GM19395 (cell line): ENCODE results near the gene NFIC.

Experiments
- ATAC-seq: cut with Tn5 transposase; IDR thresholded peaks from one replicate; pipeline ENCODE4 v1.9.1; 2021; ENCODE audit warnings: mild to moderate bottlenecking, moderate library complexity; ENCODE audit not compliant: unreplicated experiment

NFIC gene

GRCh38 chr19:3464587-3465235, 98.3 kb downstream of the NFIC start:
- ATAC-seq = no peak

GRCh38 chr19:3465552-3465951, 99.2 kb downstream of the NFIC start:
- no peak for ATAC-seq

GRCh38 chr19:3466635-3467034, 100.3 kb downstream of the NFIC start:
- no peak for ATAC-seq

GRCh38 chr19:3467437-3468198, 101.2 kb downstream of the NFIC start:
- no peak for ATAC-seq

GRCh38 chr19:3468211-3468610, 101.8 kb downstream of the NFIC start:
- ATAC-seq = no peak

- ATAC-seq = no peak
Observed at GRCh38 chr19:3469638-3470499, 103.5 kb downstream of the NFIC start.

GRCh38 chr19:3470500-3471128, 104.2 kb downstream of the NFIC start:
- ATAC-seq = no peak

- ATAC-seq = no peak
Observed at GRCh38 chr19:3471954-3472655, 105.7 kb downstream of the NFIC start.

- ATAC-seq = no peak
Observed at GRCh38 chr19:3474010-3474409, 107.6 kb downstream of the NFIC start.

GRCh38 chr19:3474614-3475013, 108.2 kb downstream of the NFIC start:
- no peak for ATAC-seq

- ATAC-seq = no peak
Observed at GRCh38 chr19:3475449-3475848, 109.1 kb downstream of the NFIC start.

- no peak for ATAC-seq
Observed at GRCh38 chr19:3476830-3477229, 110.4 kb downstream of the NFIC start.

- no peak for ATAC-seq
Observed at GRCh38 chr19:3477506-3477905, 111.1 kb downstream of the NFIC start.

GRCh38 chr19:3477951-3478350, 111.6 kb downstream of the NFIC start:
- ATAC-seq = no peak

GRCh38 chr19:3478409-3479176, 112.2 kb downstream of the NFIC start:
- no peak for ATAC-seq

- no peak for ATAC-seq
Observed at GRCh38 chr19:3479177-3479833, 112.9 kb downstream of the NFIC start.

- no peak for ATAC-seq
Observed at GRCh38 chr19:3479834-3480215, 113.4 kb downstream of the NFIC start.

GRCh38 chr19:3480383-3481091, 114.2 kb downstream of the NFIC start, which contains the start of gene SMIM24:
SMIM24 (minus strand) TSS chr19:3480525; CDS start chr19:3480463, 62 bp downstream.
- no peak for ATAC-seq
